Measurements from ENCODE around the gene ALDOB. TPM values are rescaled to one million over a fixed set of nuclear protein-coding genes. Genes with fewer than 3 reads are reported as not detected.

ALDOB gene
- total and polyA plus RNA-seq, 8 donors, result 0.45 to 101 (median 2.5) TPM; not detected in 1

DNA sequence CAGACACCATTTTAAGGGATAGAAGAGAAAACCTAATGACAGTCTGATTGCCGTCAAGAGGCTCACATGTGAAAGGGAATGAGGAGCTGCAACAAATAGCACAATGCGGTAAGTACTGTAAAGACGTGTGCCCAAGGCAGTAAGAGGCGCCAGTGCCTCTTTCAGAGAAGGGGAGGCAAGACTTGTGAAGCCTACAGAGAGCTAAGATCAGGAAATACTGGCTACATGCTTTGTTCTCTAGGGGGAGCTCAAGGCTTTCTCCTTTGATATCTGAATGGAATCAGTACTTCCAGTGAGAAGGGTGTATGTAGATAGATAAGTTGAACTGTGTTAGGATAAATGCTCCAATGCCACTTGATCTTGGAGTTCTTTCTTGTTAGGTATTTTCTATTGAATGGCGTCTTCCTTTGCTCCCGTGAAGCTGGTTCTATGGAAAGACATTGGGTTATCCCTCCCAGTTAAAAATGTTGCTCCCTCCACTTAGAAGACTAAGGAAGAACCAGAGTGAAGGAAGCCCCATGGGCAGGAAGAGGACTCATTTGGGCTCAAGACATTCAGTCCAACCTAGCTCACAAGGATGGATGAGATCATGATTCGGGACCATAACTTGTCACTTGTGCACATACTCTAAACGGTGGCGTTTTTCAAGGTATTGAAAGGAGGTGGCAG is 23.5 kb upstream of the ALDOB start:
- DNase-seq, result peak in 1 of 2 donors; percentile 84
- intact Hi-C loops (cut with DNase I; ENCODE audit: low total_unique reads), result loop anchor here (2.0 kb wide), 1 partner anchor 70 kb away; no protein-coding TSS in a partner anchor

DNA sequence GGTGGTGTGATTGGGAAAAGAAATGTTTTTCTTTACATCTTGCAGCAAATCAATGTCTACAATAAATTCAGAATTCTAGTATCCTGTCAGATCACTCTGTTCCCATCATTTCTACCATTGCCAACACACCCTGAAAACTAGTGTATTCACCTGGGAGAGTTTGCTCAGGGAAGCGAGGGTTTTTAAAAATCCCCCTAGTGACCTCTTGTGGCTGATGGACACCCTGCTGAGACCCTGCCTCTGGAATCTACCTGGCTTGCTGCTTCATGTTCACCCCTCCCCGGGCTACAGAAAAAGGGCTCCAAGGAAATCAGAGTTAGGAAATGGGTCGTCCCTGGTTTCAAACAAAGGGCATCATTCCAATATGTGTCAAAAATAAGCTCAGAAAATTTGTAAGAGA is 21.4 kb upstream of the ALDOB start:
- Histone ChIP-seq H3K4me3 (no peak overlapping the region), H3K4me1 (peaks cover 0 to 9% (median 0%) of the 10 kb centered on the region in 4 donors), H3K27ac (no peak overlapping the region), H3K36me3 (no peaks in the 10 kb centered on the region), H3K27me3 (peaks cover 0 to 8% (median 0%) of the 10 kb centered on the region in 3 donors), H3K9me3 (no peaks in the 10 kb centered on the region)
- WGBS, 5 donors, result 26 to 39% (median 35%) methylated on average over 3 of the region's 3 CpGs
- intact Hi-C loops (cut with DNase I; ENCODE audit: low total_unique reads), result no loop called here
- DNase-seq, result no peak
- no peak for TF ChIP-seq POLR2AphosphoS5 (IDR thresholded peaks at IDR 0.05)
- TF ChIP-seq POLR2A (IDR thresholded peaks at IDR 0.05), result no peak
- TF ChIP-seq EP300 (IDR thresholded peaks at IDR 0.05), result no peak
- TF ChIP-seq, protein P1, sequence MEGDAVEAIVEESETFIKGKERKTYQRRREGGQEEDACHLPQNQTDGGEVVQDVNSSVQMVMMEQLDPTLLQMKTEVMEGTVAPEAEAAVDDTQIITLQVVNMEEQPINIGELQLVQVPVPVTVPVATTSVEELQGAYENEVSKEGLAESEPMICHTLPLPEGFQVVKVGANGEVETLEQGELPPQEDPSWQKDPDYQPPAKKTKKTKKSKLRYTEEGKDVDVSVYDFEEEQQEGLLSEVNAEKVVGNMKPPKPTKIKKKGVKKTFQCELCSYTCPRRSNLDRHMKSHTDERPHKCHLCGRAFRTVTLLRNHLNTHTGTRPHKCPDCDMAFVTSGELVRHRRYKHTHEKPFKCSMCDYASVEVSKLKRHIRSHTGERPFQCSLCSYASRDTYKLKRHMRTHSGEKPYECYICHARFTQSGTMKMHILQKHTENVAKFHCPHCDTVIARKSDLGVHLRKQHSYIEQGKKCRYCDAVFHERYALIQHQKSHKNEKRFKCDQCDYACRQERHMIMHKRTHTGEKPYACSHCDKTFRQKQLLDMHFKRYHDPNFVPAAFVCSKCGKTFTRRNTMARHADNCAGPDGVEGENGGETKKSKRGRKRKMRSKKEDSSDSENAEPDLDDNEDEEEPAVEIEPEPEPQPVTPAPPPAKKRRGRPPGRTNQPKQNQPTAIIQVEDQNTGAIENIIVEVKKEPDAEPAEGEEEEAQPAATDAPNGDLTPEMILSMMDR (IDR thresholded peaks at IDR 0.05), result no peak

More for the DNA sequence above, 23.5 kb upstream of the ALDOB start:
- no peak for TF ChIP-seq POLR2A (IDR thresholded peaks at IDR 0.05)
- peak in 1 of 3 donors; percentile 24 for TF ChIP-seq POLR2AphosphoS5 (IDR thresholded peaks at IDR 0.05)
- TF ChIP-seq EP300 (IDR thresholded peaks at IDR 0.05), result no peak
- TF ChIP-seq, protein P1 (IDR thresholded peaks at IDR 0.05), result peak in 4 of 7 experiments; percentile 57 to 76 (median 64)
- Histone ChIP-seq H3K36me3 (no peaks in the 10 kb centered on the region), H3K9me3 (no peaks in the 10 kb centered on the region), H3K27ac (no peak overlapping the region), H3K4me3 (no peak overlapping the region), H3K27me3 (peaks cover 0 to 5% (median 0%) of the 10 kb centered on the region in 3 donors), H3K4me1 (peaks cover 0 to 17% (median 0%) of the 10 kb centered on the region in 4 donors)
- WGBS, 5 donors, result 32 to 44% (median 40%) methylated on average over 9 of the region's 9 CpGs

DNA sequence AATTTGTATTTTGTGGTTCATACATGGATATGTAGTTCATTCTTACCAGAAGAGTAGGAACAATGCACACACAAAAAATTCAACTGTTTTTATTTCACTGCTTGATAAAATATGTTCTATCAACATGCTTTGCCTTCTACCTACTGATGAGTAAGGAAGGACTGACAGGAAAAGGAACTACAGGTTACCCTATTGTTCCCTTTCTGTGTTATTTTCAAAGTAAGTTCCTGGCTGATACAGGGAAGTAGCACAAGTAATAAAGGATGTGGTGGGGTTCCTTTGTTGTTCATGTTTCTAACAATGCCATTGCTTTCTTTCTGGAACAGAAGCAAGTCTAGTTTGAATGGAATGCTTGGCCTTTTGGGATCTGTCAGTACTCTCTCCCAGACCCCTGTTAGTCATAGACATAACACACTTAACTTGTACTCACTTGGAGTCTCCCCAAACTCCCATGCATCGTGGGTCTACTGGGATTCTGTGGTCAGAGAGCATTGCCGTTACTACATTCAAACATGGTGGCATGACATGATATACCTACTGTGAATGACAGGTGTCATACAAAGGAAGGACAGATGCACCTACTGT is 20.2 kb upstream of the ALDOB start:
- Histone ChIP-seq H3K36me3 (no peaks in the 10 kb centered on the region), H3K27me3 (peaks cover 0 to 13% (median 0%) of the 10 kb centered on the region in 3 donors), H3K4me1 (peaks cover 0 to 3% (median 0%) of the 10 kb centered on the region in 4 donors), H3K27ac (no peak overlapping the region), H3K9me3 (no peaks in the 10 kb centered on the region), H3K4me3 (no peak overlapping the region)
- no peak for DNase-seq
- intact Hi-C loops (cut with DNase I; ENCODE audit: low total_unique reads), result no loop called here
- TF ChIP-seq, protein P1 (IDR thresholded peaks at IDR 0.05), result no peak
- TF ChIP-seq POLR2A (IDR thresholded peaks at IDR 0.05) (no peak), POLR2AphosphoS5 (IDR thresholded peaks at IDR 0.05) (no peak), EP300 (IDR thresholded peaks at IDR 0.05) (no peak)
- WGBS, 5 donors, result 59 to 91% (median 76%) methylated on average over 2 of the region's 2 CpGs

DNA sequence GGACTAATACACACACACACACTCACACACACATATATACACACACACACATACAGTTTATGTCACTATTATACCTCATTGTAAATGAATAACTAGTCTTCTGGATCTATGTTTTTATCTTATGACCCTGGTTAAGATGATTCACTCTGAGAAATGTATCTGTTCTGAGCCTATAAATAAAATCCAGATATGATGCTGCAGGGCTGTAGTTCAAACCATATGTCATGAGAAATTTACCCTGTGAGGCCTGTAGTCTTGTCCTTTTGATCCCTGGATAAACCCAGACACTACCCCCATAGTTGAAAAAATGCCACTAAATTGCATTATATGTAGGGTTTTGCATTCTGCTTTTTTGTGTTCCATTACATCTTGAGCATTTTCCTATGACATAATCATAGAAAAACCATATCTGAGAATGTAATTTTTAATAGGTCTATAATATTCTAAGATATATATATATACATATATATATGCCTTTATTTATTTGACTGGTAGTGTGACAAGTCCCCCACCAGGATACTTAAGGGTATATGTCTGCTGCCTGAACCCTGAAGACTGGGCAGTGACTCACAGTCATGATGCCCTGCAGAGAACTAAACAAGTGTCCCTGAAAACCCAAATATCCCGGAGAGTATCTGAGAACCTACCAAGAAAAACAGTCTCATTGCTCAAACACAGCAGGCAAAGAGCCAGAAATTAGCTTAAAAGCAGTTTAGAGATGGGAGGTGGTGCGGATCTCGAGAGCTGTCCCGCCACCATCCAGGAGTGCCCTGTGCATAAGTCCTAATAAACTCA is 18.4 kb upstream of the ALDOB start:
- Histone ChIP-seq H3K9me3 (no peaks in the 10 kb centered on the region), H3K27me3 (peaks cover 0 to 19% (median 0%) of the 10 kb centered on the region in 3 donors), H3K4me3 (no peak overlapping the region), H3K36me3 (no peaks in the 10 kb centered on the region), H3K27ac (no peak overlapping the region), H3K4me1 (peaks cover 0 to 7% (median 1%) of the 10 kb centered on the region in 4 donors)
- 84 to 89% (median 87%) methylated on average over 4 of the region's 4 CpGs for WGBS, 5 donors
- intact Hi-C loops (cut with DNase I; ENCODE audit: low total_unique reads), result no loop called here
- no peak for DNase-seq
- TF ChIP-seq POLR2A (IDR thresholded peaks at IDR 0.05), result no peak
- TF ChIP-seq, protein P1 (IDR thresholded peaks at IDR 0.05), result no peak
- no peak for TF ChIP-seq EP300 (IDR thresholded peaks at IDR 0.05)
- TF ChIP-seq POLR2AphosphoS5 (IDR thresholded peaks at IDR 0.05), result no peak
